GM19324 (cell line): ENCODE measurements around the gene NAIF1.
A peak's percentile ranks its signal among the peaks of the same experiment; 100 is the strongest.
"Not testable (repeated sequence)": the region's sequence is repeated elsewhere in the genome, so short reads cannot be mapped to it uniquely, and the experiment has no call there.

Experiments
- ATAC-seq: cut with Tn5 transposase; IDR thresholded peaks from one replicate; pipeline ENCODE4 v1.9.1; 2021; ENCODE audit warnings: mild to moderate bottlenecking, moderate library complexity; ENCODE audit not compliant: unreplicated experiment, low FRiP score

The NAIF1 gene

GRCh38 chr9:128066713-128067644 is at the start of gene NAIF1:
Gene NAIF1 (minus strand): TSS chr9:128067320. CDS start chr9:128067101, 219 bp downstream.
- ATAC-seq: peak; percentile 63

- ATAC-seq: no peak
Measured at GRCh38 chr9:128116104-128117083, 49.3 kb upstream of the NAIF1 start.

- ATAC-seq: no peak
Measured at GRCh38 chr9:128115187-128116103, 48.3 kb upstream of the NAIF1 start.

DNA sequence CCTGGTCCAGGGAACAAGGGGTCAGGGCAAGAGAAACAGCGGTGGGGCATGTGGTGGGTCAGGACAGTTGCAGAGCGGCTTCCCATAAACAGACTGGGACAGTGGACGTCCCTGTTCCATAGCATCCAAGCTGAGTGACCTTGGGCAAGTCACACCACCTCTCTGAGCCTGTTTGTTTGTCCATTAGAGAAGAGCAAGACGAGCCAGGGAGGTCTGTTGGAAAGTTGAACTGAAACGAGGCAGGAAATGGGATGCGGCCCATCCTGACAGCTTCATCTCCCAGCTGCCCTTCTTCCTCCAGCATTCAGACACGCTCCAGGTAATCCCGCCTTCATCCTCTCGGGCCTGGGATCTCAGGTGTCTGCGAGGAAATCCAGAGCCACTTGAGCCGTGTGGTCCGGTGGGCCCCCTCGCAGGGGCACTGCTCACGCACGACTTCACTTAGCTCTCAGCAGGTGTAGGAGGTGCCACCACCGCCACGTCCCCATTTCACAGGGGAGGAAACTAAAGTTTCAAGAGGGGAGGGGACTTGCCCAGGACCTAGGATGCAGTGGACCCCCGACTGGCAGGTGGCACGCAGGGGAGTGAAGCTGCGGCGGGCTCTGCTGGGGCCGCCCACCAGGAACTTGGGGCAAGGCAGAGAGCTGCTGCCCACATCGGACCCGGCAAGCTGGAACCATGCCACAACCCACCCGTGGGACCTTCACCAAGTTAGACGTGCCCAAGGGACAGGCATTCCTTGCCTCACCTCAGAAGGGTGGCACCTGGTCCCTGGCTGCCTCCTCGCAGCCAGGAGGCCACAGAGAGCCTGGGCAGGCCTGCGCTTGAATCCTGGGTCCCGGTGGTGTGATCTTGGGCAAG is 47.4 kb upstream of the NAIF1 start:
- ATAC-seq: no peak

DNA sequence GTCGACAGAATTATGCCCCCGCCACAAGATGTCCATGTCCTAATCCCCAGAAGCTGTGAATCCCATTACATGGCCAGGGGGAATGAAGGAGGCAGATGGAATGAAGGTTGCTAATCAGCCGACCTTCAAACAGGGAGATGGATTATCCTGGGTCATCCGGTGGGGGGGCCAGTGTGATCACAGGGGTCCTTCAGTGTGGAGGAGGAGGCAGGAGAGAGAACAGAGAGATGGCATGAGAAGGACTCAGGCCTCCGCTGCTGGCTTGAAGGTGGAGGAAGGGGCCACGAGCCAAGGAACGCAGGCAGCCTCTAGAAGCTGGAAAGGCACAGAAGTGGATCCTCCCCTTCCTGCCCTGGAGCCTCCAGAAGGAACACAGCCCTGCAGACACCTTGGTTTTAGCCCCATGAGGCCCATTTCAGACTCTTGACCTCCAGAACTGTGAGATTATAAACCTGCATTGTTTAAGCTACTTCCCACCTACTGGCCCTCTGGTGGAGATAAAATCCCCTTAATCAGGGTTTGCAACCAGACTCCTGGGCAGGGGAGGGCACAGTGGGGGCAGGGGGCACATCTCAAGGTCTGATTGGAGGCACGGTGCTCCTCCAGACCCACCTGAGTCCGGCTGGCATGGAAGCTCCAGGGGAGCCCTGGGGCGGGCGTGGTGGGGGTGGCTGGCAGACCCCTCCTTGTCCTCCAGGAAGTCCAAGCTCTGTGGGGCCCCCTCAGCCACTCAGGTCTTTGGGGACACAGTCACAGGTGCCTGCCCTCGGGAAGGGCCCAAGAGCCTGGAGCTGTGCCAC is 46.6 kb upstream of the NAIF1 start:
- ATAC-seq: no peak

GRCh38 chr9:128111726-128112125 is 44.6 kb upstream of the NAIF1 start:
- ATAC-seq: not testable (repeated sequence)

DNA sequence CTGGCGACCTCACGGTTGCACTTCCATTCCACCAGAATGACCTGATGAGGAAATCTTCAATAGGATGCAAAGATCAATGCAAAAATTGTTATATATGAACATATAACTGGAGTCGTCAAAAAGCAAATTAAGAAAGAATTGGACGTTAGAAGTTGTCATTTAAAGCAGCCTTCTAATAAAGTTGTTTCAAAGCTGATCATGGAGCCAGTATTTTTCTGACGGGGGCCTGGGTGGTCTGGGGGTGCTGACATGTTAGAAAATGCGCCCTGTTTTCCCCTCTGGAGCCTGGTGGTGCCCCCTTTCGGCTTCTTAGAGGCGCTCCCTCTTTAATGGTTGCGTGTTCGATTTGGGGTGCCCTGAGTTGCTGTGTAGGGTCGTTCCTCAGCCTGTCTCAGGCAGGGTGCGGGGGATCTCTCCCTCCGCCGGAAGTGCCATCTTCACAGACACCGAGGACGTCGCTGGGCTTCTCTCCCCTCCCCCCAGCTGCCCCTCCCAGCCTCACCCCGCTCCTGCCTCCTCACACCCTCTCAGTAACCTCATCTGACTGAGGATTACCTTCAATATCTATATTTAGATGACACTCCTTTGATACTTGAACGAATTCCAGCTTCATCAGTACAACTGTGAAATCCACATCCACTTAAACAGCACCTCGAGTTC is 42.1 kb upstream of the NAIF1 start:
- ATAC-seq: no peak

- ATAC-seq: no peak
Measured at GRCh38 chr9:128108269-128109049, 41.3 kb upstream of the NAIF1 start.

DNA sequence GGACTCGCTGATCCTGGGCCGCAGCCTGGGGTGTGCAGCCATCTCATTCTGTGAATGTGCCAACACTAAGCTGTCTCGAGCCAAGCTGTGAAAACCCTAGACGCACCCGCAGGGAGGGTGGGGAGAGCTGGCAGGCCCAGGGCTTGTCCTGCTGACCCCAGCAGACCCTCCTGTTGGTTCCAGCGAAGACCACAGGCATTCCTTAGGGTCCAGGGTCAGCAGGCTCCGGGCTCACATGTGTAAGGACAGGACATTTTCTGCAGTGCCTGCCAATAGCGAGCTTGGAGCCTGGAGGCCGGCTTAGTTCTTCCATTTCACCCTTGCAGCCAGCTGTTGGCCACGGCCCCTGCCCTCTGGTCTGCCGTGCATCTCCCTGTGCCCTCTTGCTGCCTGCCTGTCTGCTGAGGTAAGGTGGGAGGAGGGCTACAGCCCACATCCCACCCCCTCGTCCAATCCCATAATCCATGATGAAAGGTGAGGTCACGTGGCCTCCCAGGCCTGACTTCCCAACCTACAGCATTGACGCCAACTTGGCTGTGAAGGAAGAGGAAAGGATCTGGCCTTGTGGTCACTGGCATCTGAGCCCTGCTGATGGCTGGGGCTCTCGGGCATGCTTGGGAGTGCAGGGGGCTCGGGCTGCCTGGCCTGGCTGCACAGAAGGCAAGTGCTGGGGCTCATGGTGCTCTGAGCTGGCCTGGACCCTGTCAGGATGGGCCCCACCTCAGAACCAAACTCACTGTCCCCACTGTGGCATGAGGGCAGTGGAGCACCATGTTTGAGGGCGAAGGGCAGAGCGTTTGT is 40.5 kb upstream of the NAIF1 start:
- ATAC-seq: no peak

DNA sequence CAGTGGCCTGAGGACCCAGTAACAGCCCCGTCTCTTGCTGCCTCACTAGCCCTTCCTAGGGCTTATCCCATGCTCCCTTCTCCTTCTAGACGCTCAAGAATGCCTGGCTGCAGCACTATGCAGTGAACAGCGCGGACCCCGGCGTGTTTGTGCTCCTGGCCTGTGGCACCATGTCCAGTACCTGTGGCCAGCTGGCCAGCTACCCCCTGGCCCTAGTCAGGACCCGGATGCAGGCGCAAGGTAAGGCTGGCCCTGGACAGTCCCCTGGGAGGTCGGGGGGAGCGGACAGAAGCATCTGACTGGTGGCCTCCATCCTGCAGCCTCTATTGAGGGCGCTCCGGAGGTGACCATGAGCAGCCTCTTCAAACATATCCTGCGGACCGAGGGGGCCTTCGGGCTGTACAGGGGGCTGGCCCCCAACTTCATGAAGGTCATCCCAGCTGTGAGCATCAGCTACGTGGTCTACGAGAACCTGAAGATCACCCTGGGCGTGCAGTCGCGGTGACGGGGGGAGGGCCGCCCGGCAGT is 39.9 kb upstream of the NAIF1 start:
- ATAC-seq: no peak

GRCh38 chr9:128106181-128106939 is 39.2 kb upstream of the NAIF1 start:
- ATAC-seq: no peak

DNA sequence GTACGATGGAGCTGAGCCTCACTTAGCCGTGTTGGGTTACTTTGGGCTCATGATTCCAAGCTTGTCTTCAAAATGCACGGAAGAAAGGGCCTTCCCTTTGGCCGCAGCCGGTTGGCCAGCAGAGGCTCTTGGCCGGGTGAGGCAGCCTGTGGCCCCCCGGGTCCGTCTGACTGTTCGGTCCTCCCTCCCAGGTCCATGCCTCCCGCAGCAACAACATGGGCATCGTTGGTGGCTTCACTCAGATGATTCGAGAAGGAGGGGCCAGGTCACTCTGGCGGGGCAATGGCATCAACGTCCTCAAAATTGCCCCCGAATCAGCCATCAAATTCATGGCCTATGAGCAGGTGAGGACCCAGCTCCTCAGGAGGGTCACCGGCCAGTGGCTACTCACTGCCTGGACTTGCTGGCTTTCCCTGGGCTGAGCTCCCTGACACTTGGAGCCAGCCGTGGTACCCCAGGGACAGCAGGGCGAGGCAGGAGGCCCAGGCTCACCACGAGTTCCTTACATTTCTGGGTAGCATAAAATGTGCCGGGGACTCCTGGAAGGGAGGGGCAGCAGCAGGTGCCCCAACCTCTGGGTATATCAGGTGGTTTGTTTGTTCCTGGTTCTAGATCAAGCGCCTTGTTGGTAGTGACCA is 38.5 kb upstream of the NAIF1 start:
- no peak for ATAC-seq

DNA sequence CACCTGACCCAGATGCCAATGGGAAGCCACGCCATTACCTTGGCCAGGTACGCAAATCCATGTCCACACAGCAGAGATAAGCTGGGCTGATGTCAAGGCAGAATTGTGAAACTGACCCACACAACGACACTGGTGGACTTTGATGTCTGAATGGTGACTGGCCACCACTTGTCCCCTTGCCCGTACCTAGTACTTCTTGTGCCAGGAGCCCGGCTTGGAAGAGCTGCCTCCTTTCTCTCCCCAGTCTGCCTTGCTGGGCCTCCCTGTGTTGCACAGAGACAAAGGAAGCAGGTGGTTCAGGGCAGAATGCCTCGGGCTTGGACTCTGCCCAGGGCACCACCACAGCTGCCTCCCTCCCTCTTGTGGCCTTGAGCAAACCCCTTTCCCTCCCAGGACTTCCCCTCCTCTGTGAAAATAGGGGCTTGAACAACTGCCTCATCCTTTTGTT is 37.1 kb upstream of the NAIF1 start:
- no peak for ATAC-seq

GRCh38 chr9:128103589-128103962 is 36.5 kb upstream of the NAIF1 start:
- no peak for ATAC-seq
